AG09309 (cell line): ENCODE measurements around the gene KIAA1671.

Experiments
- DNase-seq: peaks from one replicate; pipeline ENCODE4 v3.0.0-alpha.2; 2010; ENCODE audit warnings: low read depth
- H3K4me3 ChIP-seq: 2 replicates; pipeline ENCODE4 v1.5.1; 2011; ENCODE audit warnings: mild to moderate bottlenecking, low read depth, low read length, moderate library complexity; ENCODE audit not compliant: control insufficient read depth
- CTCF ChIP-seq: IDR thresholded peaks from 2 replicates; pipeline ENCODE4 v1.5.1; 2011; ENCODE audit warnings: mild to moderate bottlenecking, low read depth, low read length, inconsistent platforms; ENCODE audit not compliant: insufficient read depth, control insufficient read depth; ENCODE audit errors: missing control alignments

The KIAA1671 gene

GRCh38 chr22:24944217-24944937, 8.1 kb upstream of the KIAA1671 start:
- no peak for DNase-seq
- H3K4me3 ChIP-seq, result no peak overlapping the region
- no peak for TF ChIP-seq CTCF

- no peak for TF ChIP-seq CTCF
- no peak for DNase-seq
Observed at GRCh38 chr22:24945430-24945829, 7.1 kb upstream of the KIAA1671 start.

GRCh38 chr22:24947383-24947782, 5.1 kb upstream of the KIAA1671 start:
- DNase-seq, result no peak
- TF ChIP-seq CTCF, result no peak
- H3K4me3 ChIP-seq, result no peak overlapping the region

More at GRCh38 chr22:24945430-24945829, 7.1 kb upstream of the KIAA1671 start:
- no peak overlapping the region for H3K4me3 ChIP-seq

GRCh38 chr22:24947881-24948280, 4.6 kb upstream of the KIAA1671 start:
- no peak for TF ChIP-seq CTCF
- H3K4me3 ChIP-seq, result no peak overlapping the region
- no peak for DNase-seq

- DNase-seq, result no peak
- TF ChIP-seq CTCF, result no peak
- H3K4me3 ChIP-seq, result no peak overlapping the region
Observed at GRCh38 chr22:24948356-24949202, 3.9 kb upstream of the KIAA1671 start.

- DNase-seq, result no peak
- no peak overlapping the region for H3K4me3 ChIP-seq
- TF ChIP-seq CTCF, result no peak
Observed at GRCh38 chr22:24950272-24950902, 2.1 kb upstream of the KIAA1671 start.
